NCI-H1105 (cell line): ENCODE data around the gene SARS1.

Experiments used
- DNase-seq: peaks from one replicate; lab custom pipeline; 2025; lab: John Stamatoyannopoulos, UW

SARS1 gene

GRCh38 chr1:109249654-109250401 is 36.1 kb downstream of the SARS1 start:
- no peak for DNase-seq

GRCh38 chr1:109250454-109251276 is 36.9 kb downstream of the SARS1 start:
- no peak for DNase-seq

- DNase-seq = no peak
Measured at GRCh38 chr1:109251277-109252166, 37.8 kb downstream of the SARS1 start.

- no peak for DNase-seq
Measured at GRCh38 chr1:109252167-109252892, 38.6 kb downstream of the SARS1 start.

GRCh38 chr1:109252893-109253802 is 39.4 kb downstream of the SARS1 start:
- DNase-seq = no peak

- DNase-seq = no peak
Measured at GRCh38 chr1:109253803-109254620, 40.3 kb downstream of the SARS1 start.

GRCh38 chr1:109254621-109255096 is 40.9 kb downstream of the SARS1 start:
- DNase-seq = no peak

- no peak for DNase-seq
Measured at GRCh38 chr1:109255097-109255651, 41.5 kb downstream of the SARS1 start.

- no peak for DNase-seq
Measured at GRCh38 chr1:109255678-109256077, 42.0 kb downstream of the SARS1 start.

- no peak for DNase-seq
Measured at GRCh38 chr1:109256085-109256484, 42.4 kb downstream of the SARS1 start.

GRCh38 chr1:109256971-109257681 is 43.4 kb downstream of the SARS1 start:
- no peak for DNase-seq

GRCh38 chr1:109257682-109258421 is 44.1 kb downstream of the SARS1 start:
- DNase-seq = no peak

GRCh38 chr1:109258481-109259466 is 45.1 kb downstream of the SARS1 start:
- DNase-seq = no peak

- no peak for DNase-seq
Measured at GRCh38 chr1:109259674-109260557, 46.2 kb downstream of the SARS1 start.

GRCh38 chr1:109261006-109261405 is 47.3 kb downstream of the SARS1 start:
- no peak for DNase-seq

GRCh38 chr1:109261578-109261977 is 47.9 kb downstream of the SARS1 start:
- no peak for DNase-seq
